HG03175 (cell line): Measurements from ENCODE around the gene RUNX2.
"Not testable (repeated sequence)": the region's sequence is repeated elsewhere in the genome, so short reads cannot be mapped to it uniquely, and the experiment has no call there.

Experiments used
- ATAC-seq: cut with Tn5 transposase; IDR thresholded peaks from one replicate; pipeline ENCODE4 v1.9.1; 2021; ENCODE audit warnings: mild to moderate bottlenecking, moderate library complexity; ENCODE audit not compliant: unreplicated experiment

RUNX2 gene

DNA sequence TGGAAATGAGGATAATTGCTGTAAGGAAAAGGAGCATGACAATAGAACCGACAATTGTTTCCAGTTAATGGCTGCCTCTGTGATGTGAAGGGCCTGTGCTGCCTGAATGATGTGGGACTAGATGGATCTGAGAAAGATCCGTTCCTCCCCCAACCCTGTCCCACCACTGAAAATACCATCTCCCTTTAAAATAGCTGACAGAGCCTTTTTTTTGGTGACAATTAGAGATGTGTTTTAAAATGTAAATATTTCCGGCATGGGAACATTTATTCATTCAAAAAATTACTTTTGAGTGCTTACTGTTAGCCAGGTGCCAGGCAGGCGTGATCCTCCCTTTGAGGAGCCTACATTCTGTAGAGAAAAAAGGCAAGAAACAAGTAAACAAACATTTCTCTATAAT is 122.0 kb downstream of the RUNX2 start:
- no peak for ATAC-seq

DNA sequence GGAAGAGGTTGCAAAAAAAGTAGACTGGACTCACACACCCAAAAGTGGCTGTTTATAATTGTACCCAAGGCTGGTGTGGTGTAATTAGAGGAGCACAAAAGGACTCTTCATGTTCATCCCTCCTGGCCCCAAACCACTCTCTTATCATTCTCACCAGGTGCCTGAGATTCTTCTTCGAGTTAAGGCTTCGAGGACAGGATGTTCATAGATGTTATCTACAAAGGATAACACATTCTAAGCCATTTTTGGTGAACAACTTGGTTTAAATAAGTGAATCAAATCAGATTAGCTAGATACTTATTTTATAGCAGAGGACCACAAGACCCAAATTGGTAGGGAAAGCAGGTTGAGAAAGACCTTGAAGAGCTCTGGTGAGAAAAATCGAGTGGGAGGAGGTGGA is 122.7 kb downstream of the RUNX2 start:
- ATAC-seq: no peak

- no peak for ATAC-seq
These were observed 126.1 kb downstream of the RUNX2 start for GRCh38 chr6:45454008-45454911.

GRCh38 chr6:45455408-45455807 is 127.3 kb downstream of the RUNX2 start:
- ATAC-seq: no peak

- no peak for ATAC-seq
These were observed 129.0 kb downstream of the RUNX2 start for GRCh38 chr6:45457141-45457540.

DNA sequence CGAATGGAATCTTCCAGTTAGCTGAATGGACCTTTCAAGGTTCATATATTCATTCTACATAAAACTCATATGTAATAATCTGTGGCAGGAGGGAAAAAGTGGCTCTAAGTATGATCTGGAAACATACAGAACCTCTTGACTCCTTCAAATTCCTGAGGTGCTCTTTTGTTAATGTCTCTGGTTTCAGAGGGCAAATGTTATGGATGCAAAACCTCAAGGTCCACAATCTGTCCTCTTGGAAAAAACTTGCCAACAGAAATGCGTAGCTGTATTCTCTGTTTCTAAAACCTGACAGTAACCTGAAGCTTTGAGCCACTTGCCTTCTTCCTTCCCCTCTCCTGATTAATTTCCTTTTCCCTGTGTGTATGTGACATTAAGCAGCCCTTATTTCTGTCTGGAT is 130.5 kb downstream of the RUNX2 start:
- no peak for ATAC-seq

DNA sequence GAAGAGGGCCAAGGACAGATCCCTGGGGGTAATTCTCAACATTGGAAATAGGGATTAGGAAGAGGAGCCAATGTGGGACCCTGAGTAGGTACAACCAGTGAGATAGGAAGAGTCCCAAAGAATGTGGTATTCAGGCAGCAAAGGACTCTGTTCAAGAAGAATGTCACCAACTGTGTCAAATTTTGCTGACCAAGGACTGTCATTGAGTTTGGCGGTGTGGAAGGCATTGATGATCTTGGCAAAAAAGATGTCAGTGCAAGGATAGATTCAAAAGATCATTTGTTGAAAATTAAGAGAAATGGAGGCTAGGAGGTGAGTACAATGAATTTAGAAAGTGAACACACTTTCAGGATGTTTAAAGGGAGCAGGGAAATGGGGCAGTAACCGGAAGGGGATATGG is 132.0 kb downstream of the RUNX2 start:
- ATAC-seq: no peak

DNA sequence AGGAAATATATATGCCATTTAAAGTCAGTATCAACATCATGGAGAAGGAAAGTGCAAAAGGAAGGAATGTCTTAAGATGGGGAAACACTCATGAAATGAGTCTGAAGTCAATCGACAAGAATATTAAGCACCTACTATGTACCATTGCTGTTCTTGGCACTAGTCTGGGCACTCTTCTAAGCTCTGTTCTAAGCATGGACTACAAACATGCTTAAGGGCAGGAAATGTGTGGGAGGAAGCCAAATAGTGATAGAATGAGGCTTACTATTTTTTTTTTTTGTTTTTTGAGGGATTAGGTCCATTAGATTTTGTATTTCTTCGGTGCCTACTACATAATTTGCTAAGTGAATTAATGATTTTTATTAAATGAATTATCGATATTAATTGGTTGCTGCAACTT is 133.4 kb downstream of the RUNX2 start:
- ATAC-seq: no peak

- ATAC-seq: no peak
These were observed 134.3 kb downstream of the RUNX2 start for GRCh38 chr6:45462190-45463134.

DNA sequence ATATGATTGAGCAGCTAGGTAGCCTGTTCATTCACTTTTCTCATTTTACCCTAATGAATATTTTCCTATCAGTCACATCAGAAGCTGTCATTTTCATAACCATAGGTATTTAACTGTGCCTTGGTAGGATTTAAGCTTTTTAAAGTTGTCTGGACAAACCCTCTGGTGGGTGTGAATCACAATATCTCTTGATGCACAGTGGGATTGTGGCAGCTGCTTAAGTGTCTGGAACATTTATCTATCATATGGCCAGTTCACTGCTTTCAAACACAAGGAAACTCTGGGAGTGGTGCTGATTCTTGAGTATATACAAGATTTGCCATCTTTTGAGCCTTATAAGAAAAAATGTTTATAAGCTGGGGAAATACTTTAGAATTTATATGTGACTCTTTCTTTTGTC is 136.6 kb downstream of the RUNX2 start:
- no peak for ATAC-seq

GRCh38 chr6:45466686-45467085 is 138.6 kb downstream of the RUNX2 start:
- ATAC-seq: no peak

GRCh38 chr6:45467417-45467816 is 139.3 kb downstream of the RUNX2 start:
- not testable (repeated sequence) for ATAC-seq

DNA sequence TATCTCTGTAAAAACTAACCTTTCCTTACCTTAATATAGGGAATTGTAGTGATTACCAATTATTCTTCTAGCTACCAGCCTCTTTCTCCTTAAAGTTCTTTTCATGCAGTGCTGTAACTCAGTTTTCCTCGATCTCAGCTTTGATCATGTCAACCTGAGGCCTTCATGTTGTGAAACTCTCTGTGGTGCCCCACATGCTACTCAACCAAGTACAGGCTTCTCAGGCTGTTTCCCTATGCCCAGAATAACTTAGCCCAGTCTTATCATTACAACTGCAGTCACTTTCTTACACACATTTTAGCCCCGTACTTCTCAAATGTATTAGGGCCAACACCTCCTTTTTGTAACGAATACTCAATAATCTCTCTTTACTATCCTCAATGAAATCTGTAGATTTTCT is 139.7 kb downstream of the RUNX2 start:
- no peak for ATAC-seq

- ATAC-seq: no peak
These were observed 141.5 kb downstream of the RUNX2 start for GRCh38 chr6:45469663-45470062.

- ATAC-seq: no peak
These were observed 142.1 kb downstream of the RUNX2 start for GRCh38 chr6:45470131-45470738.

DNA sequence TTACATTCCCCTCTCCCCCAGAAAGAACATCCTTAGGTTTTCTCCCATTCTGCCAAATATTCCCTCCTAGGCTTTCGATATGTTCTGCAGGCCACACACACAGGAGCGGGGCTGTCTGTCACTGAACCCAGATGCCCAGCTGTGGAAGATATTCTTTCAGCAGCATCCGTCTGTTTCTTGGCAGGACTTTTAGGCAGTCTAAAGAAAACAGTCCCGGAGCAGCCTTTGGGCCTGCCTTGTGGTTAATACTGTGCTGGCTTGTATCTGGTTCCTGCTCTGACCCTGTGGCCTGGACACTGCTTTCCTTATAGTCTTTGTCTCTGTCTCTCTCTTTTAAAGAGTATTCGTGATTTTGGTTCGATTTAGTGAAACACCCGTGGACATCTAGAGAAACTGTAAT is 144.3 kb downstream of the RUNX2 start:
- no peak for ATAC-seq

DNA sequence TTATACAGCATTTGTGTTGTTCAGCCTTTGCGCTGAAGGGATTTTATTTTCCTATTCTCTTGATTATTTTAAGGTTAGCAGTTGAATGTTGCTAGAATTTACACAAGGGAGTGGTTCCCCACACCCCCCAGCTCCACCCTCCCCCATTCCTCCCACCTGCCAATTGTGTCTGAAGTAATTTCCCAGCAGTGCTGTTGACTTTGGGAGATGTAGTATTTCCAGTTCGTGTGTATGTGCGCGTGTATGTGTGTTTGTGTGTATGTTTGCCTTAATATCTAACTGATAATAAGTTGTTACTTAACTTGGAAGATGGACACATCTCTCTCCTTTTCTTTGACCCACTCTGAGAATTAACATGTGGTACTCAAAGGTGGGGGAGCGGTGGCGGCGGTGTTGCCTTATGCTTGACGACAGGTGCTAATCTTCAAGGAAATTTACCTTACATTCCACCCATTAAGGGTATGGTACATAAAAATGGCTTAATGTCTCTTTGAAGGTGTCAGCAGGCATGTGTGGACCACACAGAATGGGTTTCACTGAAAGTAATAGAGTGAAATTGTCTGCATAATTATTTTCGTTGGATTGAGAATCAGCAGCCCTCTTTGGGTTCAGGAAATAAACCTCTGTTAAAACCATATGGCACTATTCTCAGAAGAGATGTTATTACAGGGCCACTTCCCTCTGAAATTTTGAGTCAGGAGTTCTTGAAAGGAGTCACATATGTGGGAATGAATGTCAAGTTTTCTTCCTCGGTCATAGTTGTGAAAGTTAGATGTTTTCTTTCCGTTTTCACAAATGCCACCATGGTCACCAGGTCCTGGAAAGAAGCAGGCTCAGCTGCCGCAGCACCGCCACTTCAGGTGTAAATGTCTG is 145.2 kb downstream of the RUNX2 start:
- ATAC-seq: no peak

DNA sequence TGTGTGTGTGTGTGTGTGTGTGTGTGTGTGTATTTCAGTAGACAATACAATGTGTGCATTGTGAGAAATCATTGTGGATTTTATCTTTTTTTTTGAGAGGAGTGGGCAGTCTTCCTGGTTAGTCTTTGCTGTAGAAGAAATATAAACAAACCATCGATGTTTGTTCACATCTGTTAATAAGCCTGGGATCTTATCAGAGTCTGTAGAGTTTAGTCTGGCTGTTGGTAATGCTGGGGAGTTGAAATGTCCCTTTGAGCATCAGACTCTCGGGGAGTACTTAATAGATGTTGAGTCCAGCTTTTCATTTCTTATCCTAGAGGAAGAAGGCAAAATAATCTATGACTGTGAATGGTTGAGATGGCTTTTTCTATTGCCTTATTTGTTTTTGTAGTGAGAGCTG is 146.2 kb downstream of the RUNX2 start:
- ATAC-seq: no peak

DNA sequence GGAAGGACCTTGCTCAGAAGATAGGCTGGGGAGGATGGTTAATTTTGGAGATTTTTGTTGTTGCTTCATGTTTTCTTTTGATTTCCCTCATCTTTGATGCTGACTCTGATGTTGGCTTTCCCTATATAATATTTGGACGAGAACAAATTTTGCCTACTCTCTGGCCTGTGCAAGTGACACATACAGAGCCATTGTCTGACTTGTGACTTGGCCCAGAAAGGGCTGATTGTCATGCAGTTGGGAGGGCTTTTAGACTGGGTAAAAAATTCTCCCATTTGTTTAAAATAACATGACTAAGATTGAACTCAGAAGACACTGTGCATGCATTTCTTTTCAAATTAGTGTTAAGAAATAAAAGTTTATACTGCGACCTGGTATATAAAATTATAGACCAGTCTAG is 148.2 kb downstream of the RUNX2 start:
- no peak for ATAC-seq

DNA sequence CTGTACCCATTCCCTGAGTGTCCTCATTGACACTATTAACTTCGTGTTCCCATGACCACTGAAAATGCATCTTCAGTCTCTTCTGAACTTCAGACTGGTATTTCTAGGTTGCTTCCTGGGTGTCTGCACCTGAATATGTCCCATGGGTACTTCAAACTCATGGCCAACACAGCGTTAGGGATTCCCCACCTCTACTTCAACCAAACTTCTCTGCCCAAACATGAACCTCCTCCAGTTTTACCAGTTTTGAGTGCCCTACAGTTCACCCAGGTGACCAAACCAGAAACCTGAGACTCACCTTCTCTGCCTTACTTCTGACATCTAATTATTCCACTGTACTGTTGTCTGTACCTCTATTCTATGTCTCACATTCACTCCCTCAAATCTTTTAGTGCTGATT is 149.1 kb downstream of the RUNX2 start:
- no peak for ATAC-seq
